ENCODE results near the gene FOXC2.

DNA sequence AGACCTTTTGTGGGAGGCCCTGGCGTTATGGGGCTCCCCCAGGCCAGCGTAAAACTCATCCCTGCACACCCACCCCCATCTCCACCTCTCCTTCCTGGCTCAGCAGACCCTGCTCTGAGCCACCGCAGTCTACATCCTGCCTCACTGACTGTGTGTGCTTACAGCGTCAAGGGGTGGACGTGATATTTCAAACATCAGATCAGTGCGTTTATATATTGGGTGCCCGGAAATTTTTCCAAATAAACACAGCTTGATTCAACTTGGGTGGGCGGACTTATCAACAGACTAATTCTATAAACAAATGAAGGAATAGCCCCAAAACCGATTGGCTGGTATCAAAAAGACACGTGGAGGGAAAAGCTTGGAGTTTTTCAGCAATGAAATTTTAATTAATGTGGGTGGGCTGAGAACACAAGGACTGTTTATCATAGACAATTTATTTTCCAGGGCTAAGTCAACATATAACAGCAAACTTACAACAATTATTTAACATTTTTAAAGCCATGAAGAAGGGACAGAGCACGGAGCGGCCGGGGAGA is 11.5 kb downstream of the FOXC2 start, which contains the start of gene FOXL1:
- TF ChIP-seq CTCF (IDR thresholded peaks at IDR 0.05) (no peak), POLR2A (IDR thresholded peaks at IDR 0.05) (no peak)

Data from esophagus squamous epithelium (tissue), 4 donors.